H1 (cell line): ENCODE measurements around the gene WASHC2A. TPM values are rescaled to one million over a fixed set of nuclear protein-coding genes. Genes with fewer than 3 reads are reported as not detected.
"Not testable (repeated sequence)": the region's sequence is repeated elsewhere in the genome, so short reads cannot be mapped to it uniquely, and the experiment has no call there.

Source experiments
- CTCF ChIA-PET: fragments of 300-600 bp; sonication (Branson Sonifier 250); formaldehyde crosslinking; loops from one replicate; lab custom pipeline; 2021; ENCODE audit not compliant: partially characterized antibody; lab: Charles Lee
- POLR2A ChIA-PET: fragments of 300-600 bp; sonication (Branson Sonifier 250); formaldehyde crosslinking; loops from one replicate; lab custom pipeline; 2021; ENCODE audit warnings: inconsistent platforms; ENCODE audit not compliant: partially characterized antibody; lab: Charles Lee
- DNase-seq, 2 experiments: peaks; one replicate each; pipeline versions ENCODE4 v3.0.0 to v3.0.0-alpha.2; 2010 to 2022; ENCODE audit warnings: low spot score in 2 of 2, low read depth in 1 of 2, mixed read lengths in 1 of 2
- FAIRE-seq: peaks from 2 replicates; lab custom pipeline; 2011; peaks lifted over from hg19 to GRCh38; lab: Jason Lieb, UNC
- H2AFZ ChIP-seq: 2 replicates; pipeline ENCODE4 v1.8.1; 2012; ENCODE audit warnings: low read length, inconsistent platforms
- H2AK5ac ChIP-seq: 2 replicates; pipeline ENCODE4 v1.6.1; 2013; ENCODE audit warnings: low read depth, low read length
- H2BK120ac ChIP-seq: replicated peaks from 2 replicates; pipeline ENCODE3; 2013; ENCODE audit warnings: low read depth, low read length, inconsistent platforms
- H2BK12ac ChIP-seq: 2 replicates; pipeline ENCODE4 v1.6.1; 2013; ENCODE audit warnings: low read depth, low read length
- H2BK15ac ChIP-seq: 2 replicates; pipeline ENCODE4 v1.6.1; 2013; ENCODE audit warnings: low read length
- H2BK20ac ChIP-seq: 2 replicates; pipeline ENCODE4 v1.6.1; 2013; ENCODE audit warnings: low read length
- H2BK5ac ChIP-seq: 2 replicates; pipeline ENCODE4 v1.6.1; 2013; ENCODE audit warnings: low read depth, low read length
- H3K14ac ChIP-seq: 2 replicates; pipeline ENCODE4 v1.6.1; 2013; ENCODE audit warnings: inconsistent platforms; ENCODE audit not compliant: insufficient read length
- H3K18ac ChIP-seq: 2 replicates; pipeline ENCODE4 v1.6.1; 2013; ENCODE audit warnings: low read length; ENCODE audit errors: extremely low read depth
- H3K23ac ChIP-seq: 2 replicates; pipeline ENCODE4 v1.6.1; 2013; ENCODE audit warnings: inconsistent platforms; ENCODE audit not compliant: insufficient read length
- H3K23me2 ChIP-seq: 2 replicates; pipeline ENCODE4 v1.6.1; 2013; ENCODE audit warnings: low read depth, low read length
- H3K27ac ChIP-seq: 2 replicates; pipeline ENCODE4 v1.6.1; 2011; ENCODE audit warnings: low read depth, low read length, inconsistent platforms
- H3K27me3 ChIP-seq, 4 experiments: replicated peaks in 1 of 4; 1 replicate in 1 of 4; 2 replicates in 3 of 4; pipeline versions ENCODE4 v1.6.1 to v1.8.1; 2011 to 2013; ENCODE audit warnings: low read length in 3 of 4, mild to moderate bottlenecking in 3 of 4, inconsistent platforms in 2 of 4, mixed read lengths in 2 of 4, moderate library complexity in 1 of 4; ENCODE audit not compliant: control insufficient read depth in 3 of 4, insufficient read depth in 3 of 4; ENCODE audit errors: extremely low read depth in 1 of 4
- H3K36me3 ChIP-seq, 4 experiments: 2 replicates each; pipeline versions ENCODE4 v1.6.1 to v1.8.1; 2011 to 2013; ENCODE audit warnings: mild to moderate bottlenecking in 4 of 4, low read length in 3 of 4, moderate library complexity in 2 of 4, control low read depth in 1 of 4, inconsistent platforms in 1 of 4; ENCODE audit not compliant: insufficient read depth in 4 of 4, control insufficient read depth in 2 of 4
- H3K4ac ChIP-seq: replicated peaks from 2 replicates; pipeline ENCODE3; 2013; ENCODE audit warnings: low read length, low read depth, mixed read lengths, inconsistent platforms; ENCODE audit not compliant: insufficient read length
- H3K4me1 ChIP-seq, 4 experiments: replicated peaks in 1 of 4; 1 replicate in 1 of 4; 2 replicates in 3 of 4; pipeline versions ENCODE4 v1.6.1 to v1.8.1; 2011 to 2013; ENCODE audit warnings: low read length in 3 of 4, inconsistent platforms in 2 of 4, mixed read lengths in 1 of 4; ENCODE audit not compliant: insufficient read depth in 4 of 4, control insufficient read depth in 3 of 4
- H3K4me2 ChIP-seq, 2 experiments: 2 replicates each; pipeline versions ENCODE4 v1.6.1 to v1.8.1; 2011 to 2013; ENCODE audit warnings: low read depth in 2 of 2, low read length in 2 of 2, control low read depth in 1 of 2, inconsistent platforms in 1 of 2, mild to moderate bottlenecking in 1 of 2; ENCODE audit not compliant: insufficient read depth in 1 of 2
- H3K4me3 ChIP-seq, 4 experiments: fragments of 200-600, 300-600 bp in 1 of 4; sonication (generic), shearing (Covaris generic), sonication (Bioruptor Twin) in 1 of 4; 2 replicates each; pipeline versions ENCODE4 v1.5.1 to v1.8.1; 2011 to 2016; ENCODE audit warnings: low read length in 4 of 4, low read depth in 3 of 4, control low read depth in 2 of 4, inconsistent platforms in 2 of 4, mild to moderate bottlenecking in 2 of 4, mixed read lengths in 1 of 4, moderate library complexity in 1 of 4; ENCODE audit not compliant: insufficient read depth in 2 of 4; ENCODE audit errors: extremely low read depth in 1 of 4
- H3K56ac ChIP-seq: replicated peaks from 2 replicates; pipeline ENCODE3; 2013; ENCODE audit warnings: low read depth, mild to moderate bottlenecking, mixed read lengths, low read length, inconsistent platforms; ENCODE audit not compliant: insufficient read length
- H3K79me1 ChIP-seq: 2 replicates; pipeline ENCODE4 v1.6.1; 2013; ENCODE audit warnings: low read depth, low read length, control low read depth
- H3K79me2 ChIP-seq, 2 experiments: 2 replicates each; pipeline versions ENCODE4 v1.6.1 to v1.8.1; 2012 to 2013; ENCODE audit warnings: low read length in 2 of 2, mild to moderate bottlenecking in 2 of 2, inconsistent platforms in 1 of 2; ENCODE audit not compliant: insufficient read depth in 2 of 2, control insufficient read depth in 1 of 2
- H3K9ac ChIP-seq, 4 experiments: replicated peaks in 1 of 4; 1 replicate in 1 of 4; 2 replicates in 3 of 4; pipeline versions ENCODE4 v1.6.1 to v1.8.1; 2011 to 2013; ENCODE audit warnings: low read depth in 3 of 4, low read length in 3 of 4, control low read depth in 2 of 4, mild to moderate bottlenecking in 2 of 4, moderate library complexity in 2 of 4, inconsistent platforms in 1 of 4; ENCODE audit errors: extremely low read depth in 1 of 4
- H3K9me3 ChIP-seq, 2 experiments: 2 replicates each; pipeline versions ENCODE4 v1.6.1 to v1.8.1; 2012 to 2013; ENCODE audit warnings: mild to moderate bottlenecking in 2 of 2, moderate library complexity in 2 of 2, control low read depth in 1 of 2, inconsistent platforms in 1 of 2, low read depth in 1 of 2, low read length in 1 of 2, mixed read lengths in 1 of 2; ENCODE audit not compliant: insufficient read depth in 2 of 2
- H4K20me1 ChIP-seq, 2 experiments: replicated peaks in 1 of 2; 2 replicates each; pipeline versions ENCODE3 to v1.8.1; 2011 to 2013; ENCODE audit warnings: inconsistent platforms in 2 of 2, low read length in 2 of 2, mild to moderate bottlenecking in 1 of 2; ENCODE audit not compliant: insufficient read depth in 2 of 2, control insufficient read depth in 1 of 2
- H4K5ac ChIP-seq: 2 replicates; pipeline ENCODE4 v1.6.1; 2013; ENCODE audit warnings: low read length, low read depth, mixed read lengths, inconsistent platforms; ENCODE audit not compliant: insufficient read length
- H4K8ac ChIP-seq: 2 replicates; pipeline ENCODE4 v1.8.0; 2013; ENCODE audit warnings: mild to moderate bottlenecking, moderate library complexity, low read length, inconsistent platforms; ENCODE audit not compliant: insufficient read depth; ENCODE audit errors: extremely low read depth
- H4K91ac ChIP-seq: replicated peaks from 2 replicates; pipeline ENCODE3; 2013; ENCODE audit warnings: low read length, mixed read lengths, inconsistent platforms; ENCODE audit not compliant: insufficient read length
- WGBS, 2 experiments: shearing (Covaris generic) in 1 of 2; methylation state at CpG; one replicate each; pipeline versions ENCODE4 v1.1.6 to v1.1.7; 2013 to 2015; ENCODE audit warnings: low lambda C conversion rate in 2 of 2, mixed read lengths in 2 of 2, inconsistent platforms in 1 of 2, low coverage in 1 of 2, missing lambda C conversion rate in 1 of 2; ENCODE audit not compliant: insufficient replicate concordance in 2 of 2, insufficient coverage in 1 of 2, insufficient read length in 1 of 2; ENCODE audit errors: extremely low coverage in 1 of 2, missing lambda C conversion rate in 1 of 2; 5-methylcytosine and 5-hydroxymethylcytosine counted together
- polyA plus RNA-seq, 7 experiments: library from polyadenylated mRNA; depleted of rRNA in 3 of 7; stranded (reverse) in 5 of 7; unstranded in 2 of 7; fragments of >200 nt in 5 of 7; fragments of 200-250 nt in 2 of 7; gene quantifications; 1 replicate in 5 of 7; 2 replicates in 1 of 7; 4 replicates in 1 of 7; pipeline versions ENCODE4 v1.2.1 to v1.2.3, GENCODE V29; 2011 to 2013; ENCODE audit warnings: missing spikeins in 2 of 7, mixed read lengths in 2 of 7
- total RNA-seq: library from RNA; stranded (reverse); fragmentation: NEBNext Ultra II Directional; extraction: Animal tissue kit (Norgen Biotek cat#: 25700); gene quantifications from 2 replicates; pipeline ENCODE4 v1.2.1, GENCODE V29; 2021

Gene WASHC2A
- total and polyA plus RNA-seq, 2 of the 8 experiments (the other 6 are each of a cell fraction or from before 2014, with no cell fraction given) = 7.5 to 29.7 TPM

- H3K4me3 ChIP-seq, H3K4me1 ChIP-seq, FAIRE-seq, H4K8ac ChIP-seq, H2BK15ac ChIP-seq, H3K27ac ChIP-seq, POLR2A ChIA-PET, H3K9me3 ChIP-seq, H3K18ac ChIP-seq, DNase-seq, H2AK5ac ChIP-seq, H2BK12ac ChIP-seq, H3K23me2 ChIP-seq, H2AFZ ChIP-seq, H2BK5ac ChIP-seq, H3K4ac ChIP-seq, H2BK120ac ChIP-seq, H3K56ac ChIP-seq, H3K23ac ChIP-seq, CTCF ChIA-PET, H4K20me1 ChIP-seq, H3K79me2 ChIP-seq, H3K14ac ChIP-seq, H3K9ac ChIP-seq, H3K27me3 ChIP-seq, H3K4me2 ChIP-seq, H4K5ac ChIP-seq, H3K36me3 ChIP-seq, H2BK20ac ChIP-seq, H4K91ac ChIP-seq, H3K79me1 ChIP-seq: not testable (repeated sequence)
- WGBS, 2 experiments = 100% methylated on average over 3 of the region's 3 CpGs; no CpG with 5 or more reads in 1 of the 2 experiments
These were observed 34.0 kb downstream of the WASHC2A start for GRCh38 chr10:50101747-50102146.

- H2BK15ac ChIP-seq, H2BK120ac ChIP-seq, H3K9me3 ChIP-seq, H3K4me1 ChIP-seq, H3K4ac ChIP-seq, H4K8ac ChIP-seq, H2BK12ac ChIP-seq, H3K36me3 ChIP-seq, H3K56ac ChIP-seq, FAIRE-seq, CTCF ChIA-PET, H3K23me2 ChIP-seq, H4K91ac ChIP-seq, H3K14ac ChIP-seq, H3K27me3 ChIP-seq, H3K4me3 ChIP-seq, POLR2A ChIA-PET, H3K4me2 ChIP-seq, H2BK20ac ChIP-seq, DNase-seq, H3K18ac ChIP-seq, H3K9ac ChIP-seq, H4K5ac ChIP-seq, H3K23ac ChIP-seq, H2BK5ac ChIP-seq, H2AFZ ChIP-seq, H3K27ac ChIP-seq, H3K79me2 ChIP-seq, H3K79me1 ChIP-seq, H4K20me1 ChIP-seq, H2AK5ac ChIP-seq: not testable (repeated sequence)
- WGBS, 2 experiments = 88% methylated on average over 3 of the region's 5 CpGs; no CpG with 5 or more reads in 1 of the 2 experiments
These were observed 34.5 kb downstream of the WASHC2A start for GRCh38 chr10:50102267-50102666.
